ENCODE measurements around the gene PPP2R3A. TPM values are rescaled to one million over a fixed set of nuclear protein-coding genes. Genes with fewer than 3 reads are reported as not detected.

PPP2R3A gene
- polyA plus RNA-seq, 1 experiment: 7.4 TPM

- no peak for TF ChIP-seq CTCF (IDR thresholded peaks at IDR 0.05; ENCODE audit: insufficient read depth, low read depth, low read length)
- no peak for DNase-seq (ENCODE audit: low read depth)
- no peaks in the 10 kb centered on the region for H3K36me3 ChIP-seq (ENCODE audit: control insufficient read depth, insufficient read depth, low read length)
- H3K27me3 ChIP-seq (ENCODE audit: control insufficient read depth, insufficient read depth, low read length): no peaks in the 10 kb centered on the region
- H3K4me3 ChIP-seq (ENCODE audit: low read depth, low read length): no peak overlapping the region
- POLR2A ChIA-PET: no interaction called here
- CTCF ChIA-PET: interaction anchor here (0.7 to 2.0 kb wide), 4 partner anchors 20 to 104 kb away, joined by 3 to 11 read pairs (median 4); partner anchors contain the start of gene PPP2R3A
These were observed 57.2 kb downstream of the PPP2R3A start for GRCh38 chr3:136022529-136023263.

GRCh38 chr3:136023264-136023978 is 57.9 kb downstream of the PPP2R3A start:
- Histone ChIP-seq H3K4me3 (ENCODE audit: low read depth, low read length) (no peak overlapping the region), H3K36me3 (ENCODE audit: control insufficient read depth, insufficient read depth, low read length) (no peaks in the 10 kb centered on the region), H3K27me3 (ENCODE audit: control insufficient read depth, insufficient read depth, low read length) (no peaks in the 10 kb centered on the region)
- POLR2A ChIA-PET: no interaction called here
- DNase-seq (ENCODE audit: low read depth): no peak
- CTCF ChIA-PET: interaction anchor here (0.7 to 2.0 kb wide), 4 partner anchors 19 to 104 kb away, joined by 3 to 11 read pairs (median 4); no protein-coding TSS in a partner anchor
- no peak for TF ChIP-seq CTCF (IDR thresholded peaks at IDR 0.05; ENCODE audit: insufficient read depth, low read depth, low read length)

DNA sequence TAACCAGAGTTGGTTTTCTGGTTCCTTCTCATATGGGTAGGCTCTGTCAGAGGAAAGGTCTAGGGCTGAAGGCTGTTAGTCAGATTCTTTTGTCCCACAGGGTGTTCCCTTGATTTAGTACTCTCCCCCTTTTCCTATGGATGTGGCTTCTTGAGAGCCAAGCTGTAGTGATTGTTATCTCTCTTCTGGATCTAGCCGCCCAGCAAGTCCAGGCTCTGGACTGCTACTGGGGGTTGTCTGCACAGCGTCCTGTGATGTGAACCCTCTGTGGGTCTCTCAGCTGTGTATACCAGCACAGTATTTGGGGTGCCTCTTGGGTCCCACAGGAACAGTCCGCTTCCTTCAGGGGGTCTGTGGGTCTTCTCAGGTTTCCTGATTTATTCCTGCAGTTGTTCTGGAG is 70.8 kb downstream of the PPP2R3A start:
- no peak overlapping the region for H3K4me3 ChIP-seq (ENCODE audit: low read depth, low read length)
- POLR2A ChIA-PET: no interaction called here
- H3K27me3 ChIP-seq (ENCODE audit: control insufficient read depth, insufficient read depth, low read length): no peaks in the 10 kb centered on the region
- no peaks in the 10 kb centered on the region for H3K36me3 ChIP-seq (ENCODE audit: control insufficient read depth, insufficient read depth, low read length)
- no peak for DNase-seq (ENCODE audit: low read depth)
- CTCF ChIA-PET: interaction anchor here (0.6 to 1.5 kb wide), 5 partner anchors 17 to 686 kb away, joined by 3 to 6 read pairs (median 3); no protein-coding TSS in a partner anchor
- TF ChIP-seq CTCF (IDR thresholded peaks at IDR 0.05; ENCODE audit: insufficient read depth, low read depth, low read length): no peak

DNA sequence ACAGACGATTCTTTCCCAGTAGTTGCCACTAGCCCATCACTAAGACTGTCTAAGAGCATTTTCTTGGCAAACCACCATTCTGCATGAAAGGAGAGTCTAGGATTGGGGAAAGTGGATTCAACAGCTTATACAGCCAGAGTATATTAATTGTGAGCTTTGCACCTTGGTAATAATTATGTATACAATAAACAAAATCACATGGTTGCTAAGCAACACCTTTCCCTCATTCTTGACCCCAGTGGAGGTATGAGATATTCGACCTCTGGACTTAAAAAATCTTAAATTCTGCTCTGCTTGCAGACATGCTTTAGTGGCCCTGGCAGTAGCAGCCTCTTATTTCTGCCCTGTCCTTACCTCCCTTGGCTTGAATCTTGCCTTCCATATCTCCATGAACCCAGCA is 73.1 kb downstream of the PPP2R3A start:
- H3K36me3 ChIP-seq (ENCODE audit: control insufficient read depth, insufficient read depth, low read length): no peaks in the 10 kb centered on the region
- no peak overlapping the region for H3K4me3 ChIP-seq (ENCODE audit: low read depth, low read length)
- ChIA-PET CTCF (interaction anchor here (1.0 to 13.0 kb wide), 2 partner anchors 117 to 134 kb away, joined by 3 to 269 read pairs; no protein-coding TSS in a partner anchor), POLR2A (no interaction called here)
- H3K27me3 ChIP-seq (ENCODE audit: control insufficient read depth, insufficient read depth, low read length): no peaks in the 10 kb centered on the region
- TF ChIP-seq CTCF (IDR thresholded peaks at IDR 0.05; ENCODE audit: insufficient read depth, low read depth, low read length): no peak
- no peak for DNase-seq (ENCODE audit: low read depth)

DNA sequence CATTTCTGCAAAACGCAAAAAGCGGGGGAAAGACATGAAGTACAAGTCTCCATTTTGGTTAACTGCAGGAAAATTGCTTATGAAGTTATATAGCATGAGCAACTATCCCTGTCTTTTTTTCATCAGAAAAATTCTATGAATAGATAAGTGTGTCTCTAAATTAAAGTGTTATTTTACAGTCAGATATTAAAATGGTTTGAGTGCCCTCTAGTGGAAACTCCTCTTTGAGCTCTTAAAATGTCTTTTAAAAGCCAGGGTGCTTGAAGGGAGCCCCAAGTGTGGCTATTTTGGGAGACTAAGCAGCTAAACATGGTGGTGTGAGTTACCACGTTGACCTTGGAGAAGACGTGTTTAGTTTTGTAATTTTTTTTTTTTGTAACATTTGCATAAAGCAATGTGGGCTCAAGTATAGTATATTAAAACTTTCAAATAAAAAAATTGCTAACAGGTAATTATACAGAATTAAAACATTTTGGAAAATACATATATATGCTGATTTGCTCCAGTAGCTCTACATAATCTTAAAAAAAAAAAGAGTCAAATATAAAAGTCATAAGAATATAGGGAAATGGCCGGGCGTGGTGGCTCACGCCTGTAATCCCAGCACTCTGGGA is 77.2 kb downstream of the PPP2R3A start:
- peak; percentile 9 for DNase-seq (ENCODE audit: low read depth)
- peak; percentile 55 for TF ChIP-seq CTCF (IDR thresholded peaks at IDR 0.05; ENCODE audit: insufficient read depth, low read depth, low read length)
- Histone ChIP-seq H3K27me3 (ENCODE audit: control insufficient read depth, insufficient read depth, low read length) (no peaks in the 10 kb centered on the region), H3K36me3 (ENCODE audit: control insufficient read depth, insufficient read depth, low read length) (peaks cover 7% of the 10 kb centered on the region), H3K4me3 (ENCODE audit: low read depth, low read length) (no peak overlapping the region)
- ChIA-PET POLR2A (interaction anchor here (0.5 kb wide), 1 partner anchor 27 kb away, joined by 3 read pairs; no protein-coding TSS in a partner anchor), CTCF (interaction anchor here (0.7 to 13.0 kb wide), 22 partner anchors 10 to 1439 kb away, joined by 3 to 269 read pairs (median 6); partner anchors contain the start of gene EPHB1)

All from BJ (cell line).